ENCODE results near the gene SHBG. TPM values are rescaled to one million over a fixed set of nuclear protein-coding genes. Genes with fewer than 3 reads are reported as not detected.

Gene SHBG
- total RNA-seq, 2 donors from 2014 or later: not detected

GRCh38 chr17:7606280-7606679 lies 23.7 kb upstream of the SHBG start:
- Histone ChIP-seq H3K27me3 (replicated peaks; ENCODE audit: insufficient read depth) (no peaks in the 10 kb centered on the region), H3K9me3 (no peaks in the 10 kb centered on the region), H3K27ac (no peak overlapping the region), H3K36me3 (peaks cover 43% of the 10 kb centered on the region), H3K4me3 (no peak overlapping the region), H3K4me1 (ENCODE audit: control insufficient read depth in 1 of 2, low read depth in 2 of 2) (peaks cover 3 to 9% of the 10 kb centered on the region in 2 donors)
- TF ChIP-seq CTCF (IDR thresholded peaks at IDR 0.05): no peak
- DNase-seq (ENCODE audit: low spot score) (no peak), ATAC-seq (ENCODE audit: insufficient number of reproducible peaks, low FRiP score, low read depth) (no peak)

GRCh38 chr17:7610641-7611040 lies 19.3 kb upstream of the SHBG start:
- Histone ChIP-seq H3K4me3 (no peak overlapping the region), H3K4me1 (ENCODE audit: control insufficient read depth in 1 of 2, low read depth in 2 of 2) (peaks cover 18 to 38% of the 10 kb centered on the region in 2 donors)

GRCh38 chr17:7611635-7612293 lies 18.2 kb upstream of the SHBG start:
- H3K36me3 ChIP-seq: peaks cover 4% of the 10 kb centered on the region
- H3K27ac ChIP-seq: no peak overlapping the region
- H3K4me1 ChIP-seq (ENCODE audit: control insufficient read depth in 1 of 2, low read depth in 2 of 2): peaks cover 18 to 38% of the 10 kb centered on the region in 2 donors
- no peak overlapping the region for H3K4me3 ChIP-seq
- no peak for TF ChIP-seq CTCF (IDR thresholded peaks at IDR 0.05)
- H3K27me3 ChIP-seq (replicated peaks; ENCODE audit: insufficient read depth): no peaks in the 10 kb centered on the region
- no peaks in the 10 kb centered on the region for H3K9me3 ChIP-seq
- ATAC-seq (ENCODE audit: insufficient number of reproducible peaks, low FRiP score, low read depth) (no peak), DNase-seq (ENCODE audit: low spot score) (no peak)

More at GRCh38 chr17:7610641-7611040, 19.3 kb upstream of the SHBG start:
- Histone ChIP-seq H3K9me3 (no peaks in the 10 kb centered on the region), H3K27ac (no peak overlapping the region), H3K36me3 (peaks cover 7% of the 10 kb centered on the region), H3K27me3 (replicated peaks; ENCODE audit: insufficient read depth) (no peaks in the 10 kb centered on the region)
- no peak for DNase-seq (ENCODE audit: low spot score)
- no peak for TF ChIP-seq CTCF (IDR thresholded peaks at IDR 0.05)
- no peak for ATAC-seq (ENCODE audit: insufficient number of reproducible peaks, low FRiP score, low read depth)

GRCh38 chr17:7612294-7612640 lies 17.7 kb upstream of the SHBG start:
- DNase-seq (ENCODE audit: low spot score): no peak
- H3K4me3 ChIP-seq: no peak overlapping the region

More at GRCh38 chr17:7612294-7612640, 17.7 kb upstream of the SHBG start:
- TF ChIP-seq CTCF (IDR thresholded peaks at IDR 0.05): no peak
- peaks cover 18 to 38% of the 10 kb centered on the region in 2 donors for H3K4me1 ChIP-seq (ENCODE audit: control insufficient read depth in 1 of 2, low read depth in 2 of 2)
- H3K9me3 ChIP-seq: no peaks in the 10 kb centered on the region
- no peaks in the 10 kb centered on the region for H3K27me3 ChIP-seq (replicated peaks; ENCODE audit: insufficient read depth)
- peaks cover 4% of the 10 kb centered on the region for H3K36me3 ChIP-seq
- H3K27ac ChIP-seq: no peak overlapping the region
- ATAC-seq (ENCODE audit: insufficient number of reproducible peaks, low FRiP score, low read depth): no peak

Data from thoracic aorta (tissue), 2 donors.